Vagina (tissue), 2 donors: ENCODE data around the gene UBE2E3. TPM values are rescaled to one million over a fixed set of nuclear protein-coding genes. Genes with fewer than 3 reads are reported as not detected.

Experiments used
- DNase-seq, 2 donors: peaks; one replicate each; pipeline ENCODE4 v3.0.0-alpha.2; 2017; ENCODE audit errors: extremely low spot score in 2 of 2
- H3K27ac ChIP-seq: fragments of 200-600 bp; sonication (generic); one replicate; pipeline ENCODE4 v1.5.1; 2019
- H3K27me3 ChIP-seq: fragments of 200-600 bp; sonication (generic); one replicate; pipeline ENCODE4 v1.5.1; 2019
- H3K36me3 ChIP-seq, 2 donors: fragments of 200-600 bp; sonication (generic); one replicate each; pipeline ENCODE4 v1.5.1; 2017 to 2019
- H3K4me1 ChIP-seq: fragments of 200-600 bp; sonication (generic); one replicate; pipeline ENCODE4 v1.5.1; 2019
- H3K4me3 ChIP-seq, 2 donors: fragments of 200-600 bp; sonication (generic); 1 replicate in 1 of 2; 2 replicates in 1 of 2; pipeline ENCODE4 v1.5.1; 2016 to 2019
- H3K9me3 ChIP-seq: fragments of 200-600 bp; sonication (generic); one replicate; pipeline ENCODE4 v1.5.1; 2019
- POLR2A ChIP-seq, 2 donors: fragments of 450-650 bp; IDR thresholded peaks; one replicate each; pipeline ENCODE4 v1.6.1; 2017; ENCODE audit warnings: antibody characterized with exemption in 2 of 2, mild to moderate bottlenecking in 2 of 2, moderate library complexity in 2 of 2
- POLR2AphosphoS5 ChIP-seq, 2 donors: sonication (generic); formaldehyde crosslinking; IDR thresholded peaks; one replicate each; pipeline ENCODE4 v1.9.0; 2017; ENCODE audit warnings: antibody characterized with exemption in 2 of 2, mild to moderate bottlenecking in 2 of 2, low read depth in 1 of 2; ENCODE audit not compliant: insufficient read depth in 1 of 2
- intact Hi-C: fragments of 100-400 bp; cut with DNase I; formaldehyde crosslinking; loops from one replicate; pipeline ENCODE4 v1.15.1; 2023
- total RNA-seq: library from RNA; depleted of rRNA; stranded (reverse); fragments of >200 nt; gene quantifications from one replicate; pipeline ENCODE4 v1.2.3, GENCODE V29; 2016
- TF ChIP-seq, protein P1 (sequence below), 3 experiments: fragments of 450-650 bp in 2 of 3; fragments of 200-600 bp in 1 of 3; sonication (generic) in 1 of 3; IDR thresholded peaks; one replicate each; pipeline ENCODE4 v1.5.1; 2017 to 2019; ENCODE audit warnings: antibody characterized with exemption in 3 of 3, mild to moderate bottlenecking in 2 of 3, moderate library complexity in 2 of 3

The UBE2E3 gene
- total RNA-seq, 1 donor from 2014 or later: 59.9 TPM

GRCh38 chr2:181073896-181074295, 93.5 kb downstream of the UBE2E3 start:
- intact Hi-C loops: no loop called here
- TF ChIP-seq, protein P1, sequence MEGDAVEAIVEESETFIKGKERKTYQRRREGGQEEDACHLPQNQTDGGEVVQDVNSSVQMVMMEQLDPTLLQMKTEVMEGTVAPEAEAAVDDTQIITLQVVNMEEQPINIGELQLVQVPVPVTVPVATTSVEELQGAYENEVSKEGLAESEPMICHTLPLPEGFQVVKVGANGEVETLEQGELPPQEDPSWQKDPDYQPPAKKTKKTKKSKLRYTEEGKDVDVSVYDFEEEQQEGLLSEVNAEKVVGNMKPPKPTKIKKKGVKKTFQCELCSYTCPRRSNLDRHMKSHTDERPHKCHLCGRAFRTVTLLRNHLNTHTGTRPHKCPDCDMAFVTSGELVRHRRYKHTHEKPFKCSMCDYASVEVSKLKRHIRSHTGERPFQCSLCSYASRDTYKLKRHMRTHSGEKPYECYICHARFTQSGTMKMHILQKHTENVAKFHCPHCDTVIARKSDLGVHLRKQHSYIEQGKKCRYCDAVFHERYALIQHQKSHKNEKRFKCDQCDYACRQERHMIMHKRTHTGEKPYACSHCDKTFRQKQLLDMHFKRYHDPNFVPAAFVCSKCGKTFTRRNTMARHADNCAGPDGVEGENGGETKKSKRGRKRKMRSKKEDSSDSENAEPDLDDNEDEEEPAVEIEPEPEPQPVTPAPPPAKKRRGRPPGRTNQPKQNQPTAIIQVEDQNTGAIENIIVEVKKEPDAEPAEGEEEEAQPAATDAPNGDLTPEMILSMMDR (IDR thresholded peaks at IDR 0.05): no peak
- no peak for TF ChIP-seq POLR2AphosphoS5 (IDR thresholded peaks at IDR 0.05; ENCODE audit: insufficient read depth in 1 of 2, low read depth in 1 of 2)
- TF ChIP-seq POLR2A (IDR thresholded peaks at IDR 0.05): no peak
- Histone ChIP-seq H3K4me3 (no peak overlapping the region), H3K9me3 (no peaks in the 10 kb centered on the region), H3K27me3 (no peaks in the 10 kb centered on the region), H3K27ac (no peak overlapping the region), H3K4me1 (no peaks in the 10 kb centered on the region), H3K36me3 (no peaks in the 10 kb centered on the region)
- DNase-seq: no peak

GRCh38 chr2:181074457-181074856, 94.1 kb downstream of the UBE2E3 start:
- intact Hi-C loops: no loop called here
- no peak for DNase-seq
- H3K36me3 ChIP-seq: no peaks in the 10 kb centered on the region
- TF ChIP-seq, protein P1 (IDR thresholded peaks at IDR 0.05): no peak
- no peak overlapping the region for H3K4me3 ChIP-seq
- H3K27me3 ChIP-seq: no peaks in the 10 kb centered on the region
- no peak overlapping the region for H3K27ac ChIP-seq
- no peaks in the 10 kb centered on the region for H3K9me3 ChIP-seq
- no peaks in the 10 kb centered on the region for H3K4me1 ChIP-seq

DNA sequence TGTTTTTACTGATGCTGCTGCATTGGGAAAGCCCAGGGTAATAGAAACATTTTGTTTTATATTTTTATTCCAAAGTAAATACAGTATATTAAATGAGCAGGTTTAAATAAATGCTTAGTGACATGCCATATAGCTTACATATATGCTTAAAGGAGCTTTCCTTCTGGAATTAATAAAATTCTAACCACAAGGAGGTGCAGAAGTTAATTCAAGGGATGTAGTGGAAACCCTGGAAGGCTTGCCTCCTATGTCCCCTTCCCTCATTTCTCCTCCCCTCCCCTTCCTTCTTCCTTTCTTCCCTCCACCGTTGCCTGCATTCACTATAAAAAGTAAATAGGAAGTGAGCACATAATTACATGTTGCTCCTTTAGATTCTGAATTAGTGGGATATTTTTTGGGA, 96.3 kb downstream of the UBE2E3 start:
- H3K4me1 ChIP-seq: no peaks in the 10 kb centered on the region
- TF ChIP-seq, protein P1 (IDR thresholded peaks at IDR 0.05): no peak
- TF ChIP-seq POLR2A (IDR thresholded peaks at IDR 0.05) (no peak), POLR2AphosphoS5 (IDR thresholded peaks at IDR 0.05; ENCODE audit: insufficient read depth in 1 of 2, low read depth in 1 of 2) (no peak)
- no peak overlapping the region for H3K27ac ChIP-seq
- H3K27me3 ChIP-seq: no peaks in the 10 kb centered on the region
- no peaks in the 10 kb centered on the region for H3K36me3 ChIP-seq
- no peak overlapping the region for H3K4me3 ChIP-seq
- DNase-seq: no peak
- H3K9me3 ChIP-seq: no peaks in the 10 kb centered on the region
- intact Hi-C loops: no loop called here

DNA sequence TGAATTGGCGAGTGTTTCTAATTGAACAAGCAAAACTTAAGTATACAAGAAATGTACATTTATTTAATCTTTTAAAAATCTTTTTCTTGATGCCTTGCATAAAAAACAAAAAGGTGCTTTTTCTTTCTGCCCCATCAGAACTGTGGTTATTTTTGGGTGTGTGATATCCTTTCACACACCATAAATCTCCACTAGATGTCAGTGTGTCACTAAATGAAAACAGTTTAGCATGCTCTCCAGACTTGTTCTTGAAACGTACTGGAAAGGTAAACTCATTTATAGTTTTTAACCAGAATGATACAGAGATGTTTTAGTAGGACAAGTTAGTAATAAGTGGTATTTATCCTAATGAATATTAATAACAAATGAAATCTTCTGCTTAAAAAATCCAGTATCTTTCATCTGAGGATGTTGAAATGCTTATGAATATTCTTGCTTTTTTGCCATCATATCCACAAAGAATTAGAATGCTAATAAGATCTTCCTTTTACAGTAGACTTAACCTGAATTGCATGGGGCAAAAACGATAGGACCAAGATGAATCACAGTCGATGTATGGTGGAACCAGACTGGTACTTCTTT, 96.8 kb downstream of the UBE2E3 start:
- Histone ChIP-seq H3K27me3 (no peaks in the 10 kb centered on the region), H3K4me3 (no peak overlapping the region), H3K36me3 (no peaks in the 10 kb centered on the region), H3K27ac (no peak overlapping the region), H3K9me3 (no peaks in the 10 kb centered on the region), H3K4me1 (no peaks in the 10 kb centered on the region)
- TF ChIP-seq, protein P1 (IDR thresholded peaks at IDR 0.05): peak; percentile 8 to 38 (median 35)
- no peak for TF ChIP-seq POLR2AphosphoS5 (IDR thresholded peaks at IDR 0.05; ENCODE audit: insufficient read depth in 1 of 2, low read depth in 1 of 2)
- no peak for DNase-seq
- intact Hi-C loops: no loop called here

DNA sequence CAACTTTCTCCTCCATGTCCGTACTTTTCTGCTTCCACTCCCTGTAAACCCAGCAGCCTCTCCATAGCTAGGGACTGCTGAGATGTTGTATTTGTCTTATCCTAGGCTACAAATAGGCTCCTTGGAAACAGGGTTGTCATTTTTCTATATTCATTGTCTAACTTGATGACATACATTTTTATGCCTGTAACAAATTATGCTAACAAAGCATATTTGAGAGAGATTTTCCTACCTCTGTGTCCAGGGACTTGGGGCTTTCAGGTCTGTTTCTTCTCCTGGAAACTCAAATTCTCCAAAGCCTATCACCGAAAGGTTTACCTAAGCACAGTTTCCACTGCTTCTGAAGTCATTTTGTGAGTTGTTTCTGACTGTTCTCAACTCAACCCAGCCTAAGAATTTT, 102.7 kb downstream of the UBE2E3 start:
- TF ChIP-seq, protein P1 (IDR thresholded peaks at IDR 0.05): no peak
- TF ChIP-seq POLR2AphosphoS5 (IDR thresholded peaks at IDR 0.05; ENCODE audit: insufficient read depth in 1 of 2, low read depth in 1 of 2): no peak
- TF ChIP-seq POLR2A (IDR thresholded peaks at IDR 0.05): no peak
- Histone ChIP-seq H3K9me3 (no peaks in the 10 kb centered on the region), H3K27ac (no peak overlapping the region), H3K27me3 (no peaks in the 10 kb centered on the region), H3K4me1 (no peaks in the 10 kb centered on the region), H3K4me3 (no peak overlapping the region), H3K36me3 (no peaks in the 10 kb centered on the region)
- intact Hi-C loops: no loop called here
- DNase-seq: no peak
